Hepatocyte (in vitro differentiated cells): ENCODE measurements around the gene SLIT1. TPM values are rescaled to one million over a fixed set of nuclear protein-coding genes. Genes with fewer than 3 reads are reported as not detected.

Experiments used
- DNase-seq: peaks from one replicate; pipeline ENCODE4 v3.0.0-alpha.2; 2016; ENCODE audit warnings: low spot score
- H2AFZ ChIP-seq: fragments of 200-600 bp; sonication (generic); 2 replicates; pipeline ENCODE4 v1.6.0; 2016; ENCODE audit warnings: antibody characterized with exemption, mild to moderate bottlenecking
- H3K27ac ChIP-seq: fragments of 200-600 bp; sonication (generic); 2 replicates; pipeline ENCODE4 v1.5.1; 2016; ENCODE audit warnings: mild to moderate bottlenecking
- H3K27me3 ChIP-seq: fragments of 200-600 bp; sonication (generic); 2 replicates; pipeline ENCODE4 v1.6.1; 2016
- H3K36me3 ChIP-seq: fragments of 200-600 bp; sonication (generic); replicated peaks from 2 replicates; pipeline ENCODE4 v1.5.1; 2016; ENCODE audit warnings: low read depth; ENCODE audit not compliant: insufficient read depth
- H3K4me1 ChIP-seq: fragments of 200-600 bp; sonication (generic); 2 replicates; pipeline ENCODE4 v1.5.1; 2016; ENCODE audit warnings: mild to moderate bottlenecking, moderate library complexity; ENCODE audit not compliant: insufficient read depth
- H3K4me2 ChIP-seq: fragments of 200-600 bp; sonication (generic); 2 replicates; pipeline ENCODE4 v1.6.0; 2016
- H3K4me3 ChIP-seq: fragments of 200-600 bp; sonication (generic); 2 replicates; pipeline ENCODE4 v1.5.1; 2016; ENCODE audit warnings: mild to moderate bottlenecking
- H3K79me2 ChIP-seq: fragments of 200-600 bp; sonication (generic); 2 replicates; pipeline ENCODE4 v1.6.0; 2017; ENCODE audit warnings: mild to moderate bottlenecking
- H3K9me2 ChIP-seq: fragments of 200-600 bp; sonication (generic); replicated peaks from 2 replicates; pipeline ENCODE4 v1.6.0; 2017; ENCODE audit warnings: mild to moderate bottlenecking; ENCODE audit not compliant: insufficient read depth
- H3K9me3 ChIP-seq: fragments of 200-600 bp; sonication (generic); 2 replicates; pipeline ENCODE4 v1.5.1; 2016; ENCODE audit warnings: low read depth, mild to moderate bottlenecking
- H4K20me1 ChIP-seq: fragments of 200-600 bp; sonication (generic); 2 replicates; pipeline ENCODE4 v1.6.0; 2016; ENCODE audit warnings: mild to moderate bottlenecking; ENCODE audit not compliant: insufficient read depth, poor library complexity, severe bottlenecking
- EZH2 ChIP-seq: fragments of 200-600 bp; sonication (generic); IDR thresholded peaks from 2 replicates; pipeline ENCODE4 v1.6.1; 2016; ENCODE audit warnings: antibody characterized with exemption, mild to moderate bottlenecking, borderline replicate concordance
- EZH2phosphoT487 ChIP-seq: fragments of 200-600 bp; sonication (generic); IDR thresholded peaks from one replicate; pipeline ENCODE4 v1.6.1; 2018; ENCODE audit warnings: antibody characterized with exemption, mild to moderate bottlenecking, low read depth, moderate library complexity; ENCODE audit not compliant: unreplicated experiment, severe bottlenecking
- WGBS: methylation state at CpG from one replicate; pipeline ENCODE4 v1.1.6; 2016; ENCODE audit warnings: low lambda C conversion rate; ENCODE audit errors: missing lambda C conversion rate; 5-methylcytosine and 5-hydroxymethylcytosine counted together
- polyA plus RNA-seq: library from polyadenylated mRNA; unstranded; fragments of >200 nt; fragmentation: Nextera tagmentation; extraction: Ambion mirVana; gene quantifications from 2 replicates; pipeline ENCODE4 v1.2.1, GENCODE V29; 2016
- total RNA-seq: library from RNA; depleted of rRNA; stranded (reverse); fragments of >200 nt; gene quantifications from 2 replicates; pipeline ENCODE4 v1.2.3, GENCODE V29; 2014
- TF ChIP-seq, protein P1 (sequence below): fragments of 200-600 bp; sonication (generic); IDR thresholded peaks from 2 replicates; pipeline ENCODE4 v1.5.1; 2016; ENCODE audit warnings: antibody characterized with exemption, mild to moderate bottlenecking; ENCODE audit not compliant: poor library complexity

Gene SLIT1
- total and polyA plus RNA-seq, 2 experiments from 2014 or later, result 0.47 to 0.65 TPM

DNA sequence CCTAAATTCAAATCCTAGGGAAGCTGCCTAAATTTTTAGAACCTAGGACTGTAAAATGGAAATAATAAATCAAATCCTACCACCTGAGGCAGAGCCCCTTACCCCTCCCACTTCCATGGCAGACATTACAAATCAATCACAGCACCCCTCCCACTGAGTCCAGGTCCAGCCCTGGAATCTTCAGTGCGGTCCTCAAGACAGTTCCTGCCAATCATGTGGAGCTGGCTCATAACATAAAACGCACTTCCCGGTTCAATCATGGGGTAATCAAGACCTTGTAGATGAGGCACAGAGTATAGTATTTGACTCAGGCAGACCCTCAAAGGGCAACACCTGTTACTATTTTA lies 157.0 kb downstream of the SLIT1 start:
- H3K4me2 ChIP-seq, result no peak overlapping the region
- WGBS, result 98% methylated on average over 3 of the region's 3 CpGs
- H3K9me3 ChIP-seq, result no peaks in the 10 kb centered on the region
- H3K4me1 ChIP-seq, result no peaks in the 10 kb centered on the region
- TF ChIP-seq EZH2phosphoT487 (no peak), EZH2 (no peak)
- TF ChIP-seq, protein P1, sequence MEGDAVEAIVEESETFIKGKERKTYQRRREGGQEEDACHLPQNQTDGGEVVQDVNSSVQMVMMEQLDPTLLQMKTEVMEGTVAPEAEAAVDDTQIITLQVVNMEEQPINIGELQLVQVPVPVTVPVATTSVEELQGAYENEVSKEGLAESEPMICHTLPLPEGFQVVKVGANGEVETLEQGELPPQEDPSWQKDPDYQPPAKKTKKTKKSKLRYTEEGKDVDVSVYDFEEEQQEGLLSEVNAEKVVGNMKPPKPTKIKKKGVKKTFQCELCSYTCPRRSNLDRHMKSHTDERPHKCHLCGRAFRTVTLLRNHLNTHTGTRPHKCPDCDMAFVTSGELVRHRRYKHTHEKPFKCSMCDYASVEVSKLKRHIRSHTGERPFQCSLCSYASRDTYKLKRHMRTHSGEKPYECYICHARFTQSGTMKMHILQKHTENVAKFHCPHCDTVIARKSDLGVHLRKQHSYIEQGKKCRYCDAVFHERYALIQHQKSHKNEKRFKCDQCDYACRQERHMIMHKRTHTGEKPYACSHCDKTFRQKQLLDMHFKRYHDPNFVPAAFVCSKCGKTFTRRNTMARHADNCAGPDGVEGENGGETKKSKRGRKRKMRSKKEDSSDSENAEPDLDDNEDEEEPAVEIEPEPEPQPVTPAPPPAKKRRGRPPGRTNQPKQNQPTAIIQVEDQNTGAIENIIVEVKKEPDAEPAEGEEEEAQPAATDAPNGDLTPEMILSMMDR, result no peak
- H3K79me2 ChIP-seq, result no peaks in the 10 kb centered on the region
- no peaks in the 10 kb centered on the region for H3K9me2 ChIP-seq
- H3K27ac ChIP-seq, result no peak overlapping the region
- H3K36me3 ChIP-seq, result no peaks in the 10 kb centered on the region
- no peak overlapping the region for H2AFZ ChIP-seq
- DNase-seq, result no peak
- no peaks in the 10 kb centered on the region for H4K20me1 ChIP-seq
- H3K4me3 ChIP-seq, result no peak overlapping the region
- H3K27me3 ChIP-seq, result no peaks in the 10 kb centered on the region

DNA sequence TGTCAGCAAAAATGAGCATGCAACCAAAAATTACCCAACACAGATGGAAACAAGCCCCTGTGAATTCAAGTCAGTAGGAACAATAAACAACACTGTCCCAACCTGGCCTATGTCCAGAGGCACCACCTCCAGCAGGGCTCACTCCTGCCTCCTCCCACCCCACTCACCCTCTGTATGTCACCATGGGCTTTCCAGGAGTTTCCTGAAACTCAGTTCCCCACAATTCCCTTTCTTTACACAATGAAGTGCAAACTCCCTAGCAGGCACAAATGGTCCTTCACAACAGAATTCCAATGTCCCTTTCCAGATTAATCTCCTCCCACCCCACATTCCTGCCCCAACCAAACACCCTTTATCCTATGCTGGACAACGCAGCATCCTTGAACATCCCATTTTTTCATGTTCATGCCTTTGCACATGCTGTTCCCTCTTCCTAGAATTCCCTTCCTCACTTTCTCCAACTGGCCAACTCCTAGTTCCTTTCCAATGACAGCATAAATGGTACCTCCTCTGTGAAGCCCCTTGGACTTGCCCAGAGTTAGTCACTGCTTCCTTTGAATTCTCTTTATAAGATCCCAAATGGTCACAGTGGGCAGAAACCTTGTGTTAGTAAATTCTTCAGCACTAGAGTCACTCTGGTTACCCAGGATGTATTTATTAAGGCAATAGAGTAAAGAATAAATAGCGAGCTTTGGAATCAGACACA lies 157.5 kb downstream of the SLIT1 start:
- Histone ChIP-seq H3K27ac (no peak overlapping the region), H3K4me3 (no peak overlapping the region), H3K4me2 (no peak overlapping the region), H3K27me3 (no peaks in the 10 kb centered on the region), H3K9me3 (no peaks in the 10 kb centered on the region), H3K4me1 (no peaks in the 10 kb centered on the region), H3K36me3 (no peaks in the 10 kb centered on the region), H3K9me2 (no peaks in the 10 kb centered on the region), H2AFZ (no peak overlapping the region), H3K79me2 (no peaks in the 10 kb centered on the region), H4K20me1 (no peaks in the 10 kb centered on the region)
- 94% methylated on average over 2 of the region's 2 CpGs for WGBS
- DNase-seq, result no peak
- TF ChIP-seq, protein P1, result no peak
- TF ChIP-seq EZH2, result no peak
- no peak for TF ChIP-seq EZH2phosphoT487

DNA sequence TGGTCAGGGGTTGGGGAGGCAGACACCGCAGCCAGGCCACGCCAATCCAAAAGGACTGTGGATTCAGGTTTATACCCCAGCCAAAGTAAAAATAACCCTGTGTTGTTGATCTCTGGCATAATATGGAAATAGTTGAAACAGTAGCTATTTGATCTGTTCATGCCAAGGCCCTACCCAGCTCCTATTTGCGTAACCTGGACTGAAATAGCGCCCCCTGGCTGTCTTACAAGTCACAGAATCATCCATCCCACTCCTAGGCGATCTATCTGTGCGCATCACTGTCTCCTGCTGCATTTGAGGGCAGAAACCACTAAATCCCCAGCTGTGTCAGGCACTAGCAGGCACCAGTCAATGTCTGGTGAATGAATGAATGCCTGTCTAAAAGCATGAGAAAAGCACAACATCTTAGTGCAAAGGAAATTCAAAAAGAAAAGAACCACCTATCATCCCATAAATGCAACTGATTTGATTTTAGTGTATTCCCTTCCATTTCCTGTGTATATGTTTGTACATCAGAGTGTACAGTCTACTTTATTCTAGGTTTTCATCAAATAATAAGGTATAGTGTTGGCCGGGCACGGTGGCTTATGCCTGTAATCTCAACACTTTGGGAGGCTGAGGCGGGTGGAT lies 160.0 kb downstream of the SLIT1 start:
- DNase-seq, result peak; percentile 49
- no peak overlapping the region for H3K4me2 ChIP-seq
- H3K4me3 ChIP-seq, result no peak overlapping the region
- no peaks in the 10 kb centered on the region for H3K79me2 ChIP-seq
- TF ChIP-seq, protein P1, result peak; percentile 51
- TF ChIP-seq EZH2 (no peak), EZH2phosphoT487 (no peak)
- no peak overlapping the region for H3K27ac ChIP-seq
- WGBS, result 78% methylated on average over 9 of the region's 9 CpGs
- H4K20me1 ChIP-seq, result no peaks in the 10 kb centered on the region
- H3K9me2 ChIP-seq, result no peaks in the 10 kb centered on the region
- H3K9me3 ChIP-seq, result no peaks in the 10 kb centered on the region
- H3K36me3 ChIP-seq, result no peaks in the 10 kb centered on the region
- H3K4me1 ChIP-seq, result no peaks in the 10 kb centered on the region
- H3K27me3 ChIP-seq, result no peaks in the 10 kb centered on the region
- H2AFZ ChIP-seq, result no peak overlapping the region
